Stimulated activated CD8-positive, alpha-beta memory T cell treated with anti-CD3 and anti-CD28 coated beads, Interleukin-4, amount 100 ng/mL, for 24 hours (primary cell): Measurements from ENCODE around the gene CCT2.

ENCODE experiments used
- DNase-seq: peaks from one replicate; pipeline ENCODE4 v3.0.0-alpha.2; 2020; ENCODE audit warnings: low read depth

Gene CCT2

GRCh38 chr12:69585189-69586062, at the start of gene CCT2:
CCT2 (plus strand) TSS chr12:69585459; CDS start chr12:69585522, 63 bp downstream.
- DNase-seq = peak; percentile 95

GRCh38 chr12:69540987-69541386, 44.3 kb upstream of the CCT2 start:
- DNase-seq = no peak

- DNase-seq = no peak
Observed at GRCh38 chr12:69544087-69544486, 41.2 kb upstream of the CCT2 start.

GRCh38 chr12:69545081-69545480, 40.2 kb upstream of the CCT2 start:
- no peak for DNase-seq

GRCh38 chr12:69546693-69547438, 38.4 kb upstream of the CCT2 start:
- DNase-seq = no peak

- DNase-seq = no peak
Observed at GRCh38 chr12:69548687-69549086, 36.6 kb upstream of the CCT2 start.

- no peak for DNase-seq
Observed at GRCh38 chr12:69550569-69551350, 34.5 kb upstream of the CCT2 start.

- no peak for DNase-seq
Observed at GRCh38 chr12:69553628-69554248, 31.5 kb upstream of the CCT2 start.

- DNase-seq = no peak
Observed at GRCh38 chr12:69555461-69555860, 29.8 kb upstream of the CCT2 start.

- DNase-seq = no peak
Observed at GRCh38 chr12:69556383-69556782, 28.9 kb upstream of the CCT2 start.

- DNase-seq = no peak
Observed at GRCh38 chr12:69563166-69563762, 22.0 kb upstream of the CCT2 start.

GRCh38 chr12:69566603-69567002, 18.7 kb upstream of the CCT2 start:
- no peak for DNase-seq

- DNase-seq = no peak
Observed at GRCh38 chr12:69569236-69569635, 16.0 kb upstream of the CCT2 start.

GRCh38 chr12:69570000-69570516, 15.2 kb upstream of the CCT2 start:
- DNase-seq = no peak

- DNase-seq = peak; percentile 16
Observed at GRCh38 chr12:69570545-69571399, 14.5 kb upstream of the CCT2 start.

GRCh38 chr12:69575346-69575745, 9.9 kb upstream of the CCT2 start:
- DNase-seq = no peak

GRCh38 chr12:69578283-69578682, 7.0 kb upstream of the CCT2 start:
- DNase-seq = no peak

- no peak for DNase-seq
Observed at GRCh38 chr12:69579029-69579428, 6.2 kb upstream of the CCT2 start.

GRCh38 chr12:69580074-69580473, 5.2 kb upstream of the CCT2 start:
- DNase-seq = no peak

GRCh38 chr12:69583203-69583602, 2.1 kb upstream of the CCT2 start:
- no peak for DNase-seq
